HCT116 (cell line): ENCODE data around the gene DNAJB9. TPM values are rescaled to one million over a fixed set of nuclear protein-coding genes. Genes with fewer than 3 reads are reported as not detected.

ENCODE experiments used
- ATAC-seq: fragments of 200-7000 bp; cut with Tn5 transposase; 2 replicates; pipeline ENCODE4 v1.9.1; 2020; ENCODE audit warnings: mild to moderate bottlenecking, moderate library complexity
- BruUV-seq: library from RNA; stranded (reverse); fragments of 400-500 nt; replicated peaks from 2 replicates; lab custom pipeline; 2021; lab: Mats Ljungman, UMichigan
- CTCF ChIA-PET: fragments of 300-600 bp; sonication (Branson Sonifier 250); formaldehyde crosslinking; loops from one replicate; lab custom pipeline; 2021; ENCODE audit warnings: antibody characterized with exemption; lab: Charles Lee
- POLR2A ChIA-PET: fragments of 300-600, 350-600 bp; sonication (Branson Sonifier 250); formaldehyde crosslinking; loops from one replicate; lab custom pipeline; 2021; ENCODE audit warnings: antibody characterized with exemption; lab: Charles Lee
- RAD21 ChIA-PET, 2 experiments: fragments of 300-600 bp; sonication (Branson Sonifier 250); formaldehyde crosslinking; loops; one replicate each; lab custom pipeline; 2023; ENCODE audit warnings: low total read pairs in 2 of 2; ENCODE audit not compliant: uncharacterized antibody in 2 of 2, unreplicated experiment in 2 of 2, low non-redundant PET in 1 of 2; lab: Charles Lee
- DNase-seq: peaks from one replicate; pipeline ENCODE4 v3.0.0-alpha.2; 2010; ENCODE audit warnings: low read depth, low spot score
- H2AFZ ChIP-seq: fragments of 200-600 bp; shearing (Covaris generic), sonication (generic); 2 replicates; pipeline ENCODE4 v1.6.1; 2017; ENCODE audit warnings: low read depth, mixed run types, mixed read lengths, antibody characterized with exemption, low read length; ENCODE audit not compliant: poor library complexity, severe bottlenecking
- H3K27ac ChIP-seq: 2 replicates; pipeline ENCODE4 v1.5.1; 2012; ENCODE audit warnings: low read depth, low read length
- H3K27me3 ChIP-seq: fragments of 200-600 bp; sonication (generic); 2 replicates; pipeline ENCODE4 v1.6.1; 2016; ENCODE audit warnings: mixed run types, low read length, mixed read lengths; ENCODE audit not compliant: insufficient read depth
- H3K36me3 ChIP-seq, 2 experiments: fragments of 200-500 bp in 1 of 2; fragments of 200-600 bp in 1 of 2; sonication (Bioruptor generic) in 1 of 2; sonication (generic) in 1 of 2; 2 replicates each; pipeline versions ENCODE4 v1.5.1 to v1.6.1; 2014 to 2016; ENCODE audit warnings: low read length in 2 of 2, inconsistent platforms in 1 of 2, mixed read lengths in 1 of 2, mixed run types in 1 of 2; ENCODE audit not compliant: insufficient read depth in 2 of 2, control insufficient read depth in 1 of 2
- H3K4me1 ChIP-seq, 2 experiments: fragments of 200-600 bp in 1 of 2; sonication (generic) in 1 of 2; 2 replicates each; pipeline versions ENCODE4 v1.5.1 to v1.6.1; 2012 to 2017; ENCODE audit warnings: low read length in 2 of 2, inconsistent platforms in 1 of 2, mild to moderate bottlenecking in 1 of 2, mixed read lengths in 1 of 2, mixed run types in 1 of 2, moderate library complexity in 1 of 2; ENCODE audit not compliant: insufficient read depth in 2 of 2, control insufficient read depth in 1 of 2
- H3K4me2 ChIP-seq: fragments of 200-600 bp; sonication (generic); 2 replicates; pipeline ENCODE4 v1.6.1; 2017; ENCODE audit warnings: mixed run types, low read length, mixed read lengths
- H3K4me3 ChIP-seq, 2 experiments: fragments of 200-600 bp in 1 of 2; sonication (generic) in 1 of 2; replicated peaks in 1 of 2; 2 replicates each; pipeline ENCODE4 v1.5.1; 2011 to 2016; ENCODE audit warnings: low read length in 2 of 2, control low read depth in 1 of 2, low read depth in 1 of 2, mild to moderate bottlenecking in 1 of 2, mixed read lengths in 1 of 2, mixed run types in 1 of 2
- H3K79me2 ChIP-seq: fragments of 200-600 bp; sonication (generic); 2 replicates; pipeline ENCODE4 v1.6.1; 2017; ENCODE audit warnings: mild to moderate bottlenecking, mixed run types, low read length, moderate library complexity, mixed read lengths; ENCODE audit not compliant: insufficient read depth
- H3K9ac ChIP-seq: fragments of 200-600 bp; sonication (generic); 2 replicates; pipeline ENCODE4 v1.6.1; 2016; ENCODE audit warnings: low read length, mixed read lengths
- H3K9me2 ChIP-seq: fragments of 200-600 bp; sonication (generic), shearing (Covaris generic); 2 replicates; pipeline ENCODE4 v1.6.1; 2017; ENCODE audit warnings: mixed run types, mild to moderate bottlenecking, moderate library complexity; ENCODE audit not compliant: insufficient read depth
- H3K9me3 ChIP-seq, 2 experiments: fragments of 200-500 bp in 1 of 2; fragments of 200-600 bp in 1 of 2; sonication (Bioruptor generic) in 1 of 2; sonication (generic) in 1 of 2; 2 replicates each; pipeline ENCODE4 v1.6.1; 2014 to 2017; ENCODE audit warnings: low read length in 2 of 2, mixed read lengths in 2 of 2, inconsistent platforms in 1 of 2, low read depth in 1 of 2, mild to moderate bottlenecking in 1 of 2, mixed run types in 1 of 2, moderate library complexity in 1 of 2; ENCODE audit not compliant: control insufficient read depth in 1 of 2, insufficient read depth in 1 of 2
- H4K20me1 ChIP-seq: fragments of 200-600 bp; sonication (generic), shearing (Covaris generic); 2 replicates; pipeline ENCODE4 v1.6.1; 2017; ENCODE audit warnings: mixed run types, mild to moderate bottlenecking, moderate library complexity; ENCODE audit not compliant: insufficient read depth
- CBX3 ChIP-seq: IDR thresholded peaks from 2 replicates; pipeline ENCODE4 v1.6.1; 2012; ENCODE audit warnings: low read depth
- CEBPB ChIP-seq: IDR thresholded peaks from 2 replicates; pipeline ENCODE4 v1.6.1; 2012; ENCODE audit warnings: low read depth
- EGR1 ChIP-seq: IDR thresholded peaks from 2 replicates; pipeline ENCODE4 v1.6.1; 2012; ENCODE audit warnings: low read depth
- EZH2 ChIP-seq: fragments of 200-600 bp; sonication (generic); IDR thresholded peaks from 2 replicates; pipeline ENCODE4 v1.6.1; 2017; ENCODE audit warnings: antibody characterized with exemption, mixed run types
- JUND ChIP-seq: IDR thresholded peaks from 2 replicates; pipeline ENCODE4 v1.6.1; 2012
- POLR2A ChIP-seq: IDR thresholded peaks from 2 replicates; pipeline ENCODE4 v1.7.0; 2011; ENCODE audit warnings: borderline replicate concordance; ENCODE audit not compliant: insufficient read depth, insufficient read length; ENCODE audit errors: extremely low read depth
- POLR2AphosphoS5 ChIP-seq: IDR thresholded peaks from 2 replicates; pipeline ENCODE4 v1.6.1; 2011; ENCODE audit warnings: mild to moderate bottlenecking, low read depth, low read length, moderate library complexity
- SIN3A ChIP-seq: IDR thresholded peaks from 2 replicates; pipeline ENCODE4 v1.6.1; 2012; ENCODE audit warnings: low read depth
- SP1 ChIP-seq: IDR thresholded peaks from 2 replicates; pipeline ENCODE4 v1.6.1; 2012; ENCODE audit warnings: low read depth
- intact Hi-C: fragments of 100-400 bp; cut with micrococcal nuclease; formaldehyde crosslinking; loops from 2 replicates; pipeline ENCODE4 v1.10.0; 2022
- total RNA-seq: library from RNA; stranded (reverse); gene quantifications from one replicate; pipeline ENCODE4 v1.2.1, GENCODE V29; 2021; ENCODE audit not compliant: unreplicated experiment
- TF ChIP-seq, protein P1 (sequence below), 3 experiments: fragments of 200-600 bp in 1 of 3; sonication (generic) in 1 of 3; IDR thresholded peaks in 2 of 3; conservative IDR thresholded peaks in 1 of 3; 2 replicates each; pipeline ENCODE4 v1.5.1; 2012 to 2017; ENCODE audit warnings: low read depth in 2 of 3, low read length in 2 of 3, antibody characterized with exemption in 1 of 3, borderline replicate concordance in 1 of 3, control low read depth in 1 of 3, mild to moderate bottlenecking in 1 of 3, mixed read lengths in 1 of 3, mixed run types in 1 of 3, moderate library complexity in 1 of 3; ENCODE audit not compliant: insufficient read depth in 1 of 3
- TF ChIP-seq, protein P2 (sequence below): IDR thresholded peaks from 2 replicates; pipeline ENCODE4 v1.6.1; 2012

Gene DNAJB9
- total RNA-seq, 1 experiment from 2014 or later = 10.1 TPM

DNA sequence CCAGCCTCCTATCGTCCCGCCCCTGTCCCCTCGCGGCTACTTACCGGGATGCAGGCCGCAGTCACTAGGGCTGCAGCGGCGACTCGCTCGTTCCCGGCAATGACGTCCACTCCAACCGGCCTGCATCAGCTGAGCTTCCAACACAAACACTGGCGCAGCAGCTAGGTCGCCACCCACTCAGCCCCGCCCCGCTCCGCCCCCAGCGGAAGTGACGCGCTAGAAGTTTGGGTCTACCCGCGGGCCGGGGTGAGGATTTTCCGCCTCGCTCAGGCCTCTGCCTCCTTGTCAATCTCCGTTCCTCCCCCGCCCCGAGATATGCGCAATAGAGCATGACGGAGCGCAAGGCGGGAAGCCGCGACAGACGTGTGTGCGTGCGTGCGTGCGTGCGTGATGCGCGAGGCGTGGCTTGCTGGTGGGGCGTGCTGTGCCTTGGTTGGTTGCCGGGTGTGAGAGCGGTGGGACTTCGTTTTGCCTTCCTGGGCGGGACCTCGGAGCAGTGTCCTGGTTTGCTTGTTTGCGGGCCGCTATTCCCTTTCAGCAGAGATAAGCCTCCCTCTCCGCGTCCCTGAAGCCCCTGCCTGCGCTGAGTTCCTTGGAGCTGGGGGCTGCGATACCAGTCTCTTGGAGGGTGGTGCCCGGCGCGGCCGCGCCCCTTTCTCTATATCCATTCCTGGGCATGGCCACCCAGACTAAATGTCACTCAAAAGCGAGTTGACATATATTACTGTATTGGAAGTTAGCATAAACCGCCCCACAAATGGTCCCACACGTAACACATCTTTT lies 43.5 kb upstream of the DNAJB9 start, which contains the start of gene PNPLA8:
TSS of gene PNPLA8 (minus strand) at position 151 of the 783 bp plus-strand sequence. CDS start 10,644 bp downstream, outside the sequence.
- H3K27ac ChIP-seq = peak within 1 kb of the TSS; percentile 69
- H3K9me3 ChIP-seq = no peaks in the 10 kb centered on the region
- BruUV-seq = no TSS peak
- H3K36me3 ChIP-seq = no peaks in the 10 kb centered on the region
- CTCF ChIA-PET = interaction anchor here (1.2 to 1.3 kb wide), 2 partner anchors 29 to 380 kb away, joined by 4 to 10 read pairs; no protein-coding TSS in a partner anchor
- H2AFZ ChIP-seq = no peak within 1 kb of the TSS
- no peaks in the 10 kb centered on the region for H3K27me3 ChIP-seq
- peaks cover 8% of the 10 kb centered on the region for H3K79me2 ChIP-seq
- H3K9ac ChIP-seq = peak within 1 kb of the TSS; percentile 71
- H3K4me1 ChIP-seq = peaks cover 6 to 24% of the 10 kb centered on the region in 2 experiments; a peak in 3 of 4 replicates
- H3K4me3 ChIP-seq = peak within 1 kb of the TSS; percentile 73 to 78
- intact Hi-C loops = loop anchor here (5.0 kb wide), 1 partner anchor 41 kb away; the partner anchor contains the start of genes DNAJB9 and THAP5
- no peaks in the 10 kb centered on the region for H3K9me2 ChIP-seq
- no peaks in the 10 kb centered on the region for H4K20me1 ChIP-seq
- H3K4me2 ChIP-seq = peak within 1 kb of the TSS; percentile 79
- TF ChIP-seq EGR1 (peak; percentile 91), POLR2AphosphoS5 (peak; percentile 85), CBX3 (peak; percentile 8; the same call in 1 of the 2 replicates), SIN3A (peak; percentile 95), JUND (no peak), EZH2 (no peak), SP1 (peak; percentile 94), CEBPB (no peak; the same call in 1 of the 2 replicates), POLR2A (peak; percentile 56)
- TF ChIP-seq, protein P1, sequence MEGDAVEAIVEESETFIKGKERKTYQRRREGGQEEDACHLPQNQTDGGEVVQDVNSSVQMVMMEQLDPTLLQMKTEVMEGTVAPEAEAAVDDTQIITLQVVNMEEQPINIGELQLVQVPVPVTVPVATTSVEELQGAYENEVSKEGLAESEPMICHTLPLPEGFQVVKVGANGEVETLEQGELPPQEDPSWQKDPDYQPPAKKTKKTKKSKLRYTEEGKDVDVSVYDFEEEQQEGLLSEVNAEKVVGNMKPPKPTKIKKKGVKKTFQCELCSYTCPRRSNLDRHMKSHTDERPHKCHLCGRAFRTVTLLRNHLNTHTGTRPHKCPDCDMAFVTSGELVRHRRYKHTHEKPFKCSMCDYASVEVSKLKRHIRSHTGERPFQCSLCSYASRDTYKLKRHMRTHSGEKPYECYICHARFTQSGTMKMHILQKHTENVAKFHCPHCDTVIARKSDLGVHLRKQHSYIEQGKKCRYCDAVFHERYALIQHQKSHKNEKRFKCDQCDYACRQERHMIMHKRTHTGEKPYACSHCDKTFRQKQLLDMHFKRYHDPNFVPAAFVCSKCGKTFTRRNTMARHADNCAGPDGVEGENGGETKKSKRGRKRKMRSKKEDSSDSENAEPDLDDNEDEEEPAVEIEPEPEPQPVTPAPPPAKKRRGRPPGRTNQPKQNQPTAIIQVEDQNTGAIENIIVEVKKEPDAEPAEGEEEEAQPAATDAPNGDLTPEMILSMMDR (IDR thresholded peaks at IDR 0.05 in 2 of 3, conservative IDR thresholded peaks at IDR 0.05 in 1 of 3; ENCODE audit: borderline replicate concordance in 1 of 3, insufficient read depth in 1 of 3, low read depth in 2 of 3, low read length in 2 of 3) = no peak
- TF ChIP-seq, protein P2, sequence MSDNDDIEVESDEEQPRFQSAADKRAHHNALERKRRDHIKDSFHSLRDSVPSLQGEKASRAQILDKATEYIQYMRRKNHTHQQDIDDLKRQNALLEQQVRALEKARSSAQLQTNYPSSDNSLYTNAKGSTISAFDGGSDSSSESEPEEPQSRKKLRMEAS = peak; percentile 96
- POLR2A ChIA-PET = interaction anchor here (1.1 to 1.9 kb wide), 4 partner anchors 14 to 66 kb away, joined by 3 to 9 read pairs (median 3); partner anchors contain the start of genes DNAJB9 and THAP5
- DNase-seq (peak; percentile 98), ATAC-seq (peak; percentile 93)
- RAD21 ChIA-PET = no interaction called here
